ENCODE results near the gene PLAAT5.
A peak's percentile ranks its signal among the peaks of the same experiment; 100 is the strongest.
"Not testable (repeated sequence)": the region's sequence is repeated elsewhere in the genome, so short reads cannot be mapped to it uniquely, and the experiment has no call there.

Gene PLAAT5, protein sequence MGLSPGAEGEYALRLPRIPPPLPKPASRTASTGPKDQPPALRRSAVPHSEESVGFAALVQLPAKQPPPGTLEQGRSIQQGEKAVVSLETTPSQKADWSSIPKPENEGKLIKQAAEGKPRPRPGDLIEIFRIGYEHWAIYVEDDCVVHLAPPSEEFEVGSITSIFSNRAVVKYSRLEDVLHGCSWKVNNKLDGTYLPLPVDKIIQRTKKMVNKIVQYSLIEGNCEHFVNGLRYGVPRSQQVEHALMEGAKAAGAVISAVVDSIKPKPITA

DNA sequence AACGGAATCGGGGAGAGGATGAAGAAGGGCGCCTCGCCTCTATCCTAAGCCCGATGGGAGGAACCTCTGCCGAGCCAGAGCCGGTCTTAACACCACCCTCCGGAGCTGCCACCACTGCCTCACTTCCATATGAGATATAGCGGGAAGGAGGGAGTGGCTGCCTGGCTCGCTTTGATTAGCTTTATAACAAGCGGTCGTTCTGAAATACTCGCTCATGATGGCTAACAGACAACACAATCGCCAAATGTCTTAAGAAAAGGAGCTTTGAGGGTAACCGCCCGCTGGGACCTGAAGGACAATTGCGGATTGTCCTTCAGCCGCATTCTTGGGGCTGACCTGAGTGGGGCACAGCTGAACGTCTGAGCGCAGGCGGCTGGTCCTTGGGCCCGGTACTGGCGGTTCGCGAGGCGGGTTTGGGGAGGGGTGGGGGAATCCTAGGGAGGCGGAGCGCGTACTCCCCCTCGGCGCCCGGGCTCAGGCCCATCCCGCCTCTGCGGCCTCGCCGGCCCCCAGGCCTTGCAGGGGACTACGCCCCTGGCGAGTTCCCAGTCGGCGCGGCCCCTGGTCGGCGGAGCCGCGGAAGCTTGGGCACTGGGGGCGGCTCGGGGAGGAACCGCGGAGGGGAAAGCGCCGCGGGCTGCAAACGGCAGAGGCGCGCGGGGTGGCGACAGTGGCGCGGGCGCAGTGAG is at the start of gene PLAAT5:
PLAAT5 (minus strand) TSS at position 617 of the 689 bp plus-strand sequence; CDS start at position 484, 133 bp downstream.
- no peak for DNase-seq

DNA sequence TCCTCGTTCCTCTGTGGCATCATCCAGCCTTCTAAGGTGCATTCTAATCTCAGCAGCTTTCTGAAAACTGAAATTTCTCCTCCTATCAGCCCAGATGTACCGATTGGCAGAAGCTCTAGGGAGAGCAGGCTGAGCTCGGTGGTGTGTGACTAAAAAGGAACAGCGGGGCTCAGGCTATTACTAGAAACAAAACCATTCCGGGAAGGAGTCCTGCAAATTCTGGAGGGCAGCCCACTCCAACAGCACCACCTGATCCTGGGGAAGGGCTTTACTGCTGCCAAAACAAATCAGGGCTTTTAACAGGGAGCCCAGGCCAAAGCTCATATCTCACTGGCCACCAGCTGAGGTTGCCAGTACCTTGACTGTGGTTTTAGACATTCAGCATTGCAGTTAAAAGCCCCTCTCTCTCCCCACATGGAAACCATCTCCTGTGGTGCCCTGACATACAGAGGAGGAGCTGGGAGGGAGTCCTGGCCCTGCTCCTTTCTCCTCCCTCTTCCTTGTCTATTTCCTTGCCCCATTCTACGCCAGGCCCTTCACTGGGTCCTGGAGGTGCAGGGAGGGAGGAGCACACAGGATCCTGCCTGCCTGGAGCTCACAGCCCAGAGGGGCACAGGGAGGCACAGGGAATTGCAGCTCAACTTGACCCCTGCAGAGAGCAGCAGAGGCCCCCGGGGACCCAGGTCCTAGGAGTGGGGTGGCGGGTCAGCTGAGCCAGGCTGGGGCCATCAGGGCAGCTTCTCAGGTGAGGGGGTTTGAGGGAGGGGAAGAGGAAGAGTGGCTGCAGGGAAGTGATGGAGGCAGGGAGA is 46.5 kb upstream of the PLAAT5 start:
- peak; percentile 69 for DNase-seq

DNA sequence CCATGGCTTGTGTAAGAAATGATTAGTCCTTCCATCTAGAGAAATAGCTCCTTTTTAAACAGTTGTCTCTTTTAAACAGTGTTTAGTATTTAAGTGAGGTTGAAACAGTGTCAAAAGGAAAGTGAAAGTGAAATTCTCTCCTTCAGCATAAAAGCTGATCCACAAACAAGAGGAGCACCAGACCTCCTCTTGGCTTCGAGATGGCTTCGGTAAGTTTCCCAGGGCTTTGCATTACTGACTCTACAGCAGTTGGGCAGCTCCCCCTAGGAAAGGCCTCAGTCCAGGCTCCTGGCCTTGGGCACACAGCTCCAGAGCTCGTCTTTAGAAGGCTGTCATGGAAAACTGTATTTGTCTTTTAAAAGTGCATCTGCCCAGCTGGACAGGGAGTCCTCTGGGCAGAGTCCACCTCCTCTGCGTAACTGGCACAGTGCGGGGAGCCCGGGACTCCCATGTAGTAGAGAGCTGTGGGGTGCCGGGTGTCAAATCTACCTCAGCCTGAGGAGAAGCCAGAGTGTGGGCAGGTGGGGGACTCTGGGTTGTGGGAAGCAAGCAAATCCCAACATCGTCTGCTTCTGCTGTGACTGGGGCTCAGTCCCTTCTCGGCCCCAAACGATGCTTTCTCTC is 45.8 kb upstream of the PLAAT5 start, which contains the start of gene PLAAT4:
PLAAT4 (plus strand) TSS at position 140 of the 624 bp plus-strand sequence; CDS start at position 201, 61 bp downstream.
- DNase-seq, result peak; percentile 43

DNA sequence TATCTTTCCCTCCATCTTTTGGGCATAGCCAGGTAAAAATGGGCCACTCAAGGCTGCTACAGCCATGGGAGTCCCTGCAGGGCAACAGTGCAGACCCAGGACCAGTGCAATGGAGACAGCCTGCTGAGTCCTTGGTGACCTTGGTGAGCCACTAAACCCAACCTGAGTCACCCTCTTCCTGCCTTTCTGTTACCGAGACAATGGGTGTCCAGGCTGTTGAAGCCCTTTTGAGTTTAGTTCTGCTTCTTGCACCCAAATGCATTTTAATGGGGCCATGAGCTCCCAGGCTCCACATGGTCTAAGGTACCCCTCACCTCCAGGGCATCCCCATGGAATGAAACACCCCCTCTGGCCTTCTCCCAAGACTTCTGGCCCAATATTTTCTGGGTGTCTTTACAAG is 44.8 kb upstream of the PLAAT5 start:
- DNase-seq, result no peak

DNA sequence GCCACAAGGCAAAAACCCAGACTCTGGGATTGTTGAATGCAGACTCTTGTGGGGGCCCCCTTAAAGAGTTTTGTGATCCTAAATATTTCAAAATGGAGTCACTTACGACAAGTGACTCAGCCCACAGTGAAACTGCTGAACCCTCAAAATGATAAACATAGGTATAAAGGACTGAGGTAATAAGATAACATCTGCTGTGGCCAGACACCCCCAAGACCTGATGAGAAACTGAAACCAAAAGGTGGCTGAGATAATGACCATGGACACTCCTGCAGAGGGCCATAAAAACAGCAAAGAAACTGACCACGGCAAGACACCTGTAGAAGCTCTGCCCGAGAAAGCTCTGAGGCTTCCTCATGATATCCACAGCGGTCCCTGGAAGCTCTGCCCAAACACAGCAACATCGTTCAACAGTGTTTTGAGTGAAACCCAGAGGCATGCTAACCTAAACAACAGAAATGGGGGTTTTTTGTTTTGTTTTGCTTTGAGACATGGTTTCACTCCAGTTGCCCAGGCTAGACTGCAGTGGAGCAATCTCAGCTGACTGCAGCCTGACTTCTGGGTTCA is 44.0 kb upstream of the PLAAT5 start:
- no peak for DNase-seq

DNA sequence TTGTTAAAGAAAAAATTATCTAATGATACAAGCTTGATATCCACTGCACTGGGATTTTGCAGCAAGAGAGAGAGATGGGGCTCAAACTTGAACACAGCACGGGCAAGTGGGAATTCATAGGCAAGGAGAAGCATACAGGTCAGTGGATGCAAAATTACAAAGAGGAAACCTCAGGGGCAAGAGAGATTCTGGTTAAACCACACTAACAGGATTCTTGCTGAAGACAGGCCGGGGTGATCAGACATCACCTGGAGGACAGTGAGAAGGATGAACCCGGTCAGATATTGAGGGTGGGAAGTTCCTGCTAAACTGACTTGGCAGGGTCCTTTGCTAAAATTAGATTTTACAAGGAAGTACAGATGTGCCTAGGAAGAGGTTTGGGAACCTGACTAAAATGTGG is 43.1 kb upstream of the PLAAT5 start:
- DNase-seq, result no peak

DNA sequence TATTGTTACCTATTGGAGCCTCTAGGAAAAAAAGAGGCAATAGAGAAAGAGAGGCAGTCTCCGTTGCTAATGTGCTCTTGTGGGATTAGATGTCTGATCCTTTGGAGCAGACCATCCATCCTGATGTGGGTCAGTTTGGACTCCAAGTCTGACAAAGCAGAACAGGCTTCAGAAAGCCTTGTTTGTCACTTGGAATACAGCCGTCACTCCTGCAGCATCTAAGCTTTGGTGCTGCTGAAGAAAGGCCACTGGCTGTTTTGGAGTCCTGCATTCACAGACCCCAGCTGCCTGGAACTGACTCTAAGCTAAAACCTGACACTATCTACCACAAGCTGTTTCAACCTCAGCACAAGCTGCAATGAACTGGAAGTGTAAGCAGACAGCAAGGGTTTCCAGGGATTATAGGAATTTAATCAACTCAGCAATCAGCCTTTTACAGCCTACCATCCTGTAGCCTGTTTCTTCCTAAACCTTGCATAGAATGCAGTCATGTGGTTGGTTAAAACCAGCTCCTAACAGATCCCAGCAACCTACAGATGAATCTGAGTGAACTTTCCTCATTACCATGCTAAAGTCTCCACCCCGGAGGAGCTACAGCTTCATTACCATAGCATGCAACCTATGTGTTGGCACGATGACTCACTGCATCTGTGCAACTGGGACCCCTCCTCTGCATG is 42.0 kb upstream of the PLAAT5 start:
- DNase-seq, result no peak

DNA sequence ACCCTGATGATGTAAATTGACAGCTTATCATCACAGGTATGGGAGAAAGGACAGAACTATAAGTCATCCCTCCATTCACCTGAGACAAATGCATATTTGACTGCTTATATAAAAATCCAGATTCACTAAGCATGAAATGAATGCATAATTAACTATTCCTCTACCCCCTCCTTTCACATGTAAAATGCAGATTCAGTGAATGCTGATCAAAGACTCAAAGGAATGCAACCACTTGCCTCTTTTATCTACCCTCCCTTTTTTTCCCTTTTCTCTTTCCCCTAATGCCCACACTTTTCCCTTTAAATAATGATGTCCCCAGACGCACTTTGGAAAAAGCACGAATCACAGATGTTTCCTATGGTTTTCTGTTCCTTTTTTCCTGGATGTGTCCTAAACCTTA is 41.1 kb upstream of the PLAAT5 start:
- DNase-seq, result no peak

DNA sequence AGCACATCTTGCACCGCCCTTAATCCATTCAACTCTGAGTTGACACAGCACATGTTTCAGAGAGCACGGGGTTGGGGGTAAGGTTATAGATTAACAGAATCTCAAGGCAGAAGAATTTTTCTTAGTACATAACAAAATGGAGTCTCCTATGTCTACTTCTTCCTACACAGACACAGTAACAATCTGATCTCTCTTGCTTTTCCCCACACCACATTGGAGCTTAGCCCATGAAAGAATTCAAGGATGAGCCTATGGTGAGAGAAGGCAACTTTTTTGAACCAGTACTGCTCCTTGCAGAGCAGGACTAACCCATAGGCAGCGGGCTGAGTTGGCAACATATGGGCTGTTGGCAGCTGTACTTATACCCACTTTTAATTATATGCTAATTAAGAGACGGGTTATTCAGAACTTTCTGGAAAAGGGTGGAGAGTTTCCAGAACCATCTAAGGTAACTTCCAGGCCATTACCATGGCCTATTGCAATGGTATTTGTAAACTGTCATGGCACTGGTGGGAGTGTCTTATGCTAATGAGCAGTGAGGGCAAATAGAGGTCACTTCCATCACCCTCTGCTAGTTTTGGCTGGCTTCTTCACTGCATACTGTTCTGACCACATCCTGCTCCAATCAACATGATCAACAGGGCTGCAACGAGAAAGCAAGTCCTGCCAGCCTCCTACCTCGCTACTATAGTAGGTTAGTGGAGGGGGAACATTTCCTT is 40.3 kb upstream of the PLAAT5 start:
- peak; percentile 79 for DNase-seq

DNA sequence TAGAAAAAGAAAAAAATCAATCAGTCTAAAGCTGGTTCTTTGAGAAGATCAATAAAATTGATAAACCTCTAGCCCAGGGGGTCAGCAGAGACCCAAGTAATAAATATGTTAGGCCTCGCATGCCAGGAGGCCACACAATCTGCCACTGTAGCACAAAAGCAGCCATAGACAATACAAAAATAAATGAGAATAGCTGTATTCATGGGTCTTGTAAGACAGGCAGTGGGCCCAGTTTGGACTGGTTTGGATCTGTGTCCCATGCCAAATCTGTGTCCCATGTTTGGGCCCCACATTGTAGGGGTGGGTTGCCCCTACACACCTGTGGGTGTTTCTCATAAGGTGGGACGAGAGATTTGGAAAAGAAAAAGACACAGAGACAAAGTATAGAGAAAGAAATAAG is 39.1 kb upstream of the PLAAT5 start:
- no peak for DNase-seq

DNA sequence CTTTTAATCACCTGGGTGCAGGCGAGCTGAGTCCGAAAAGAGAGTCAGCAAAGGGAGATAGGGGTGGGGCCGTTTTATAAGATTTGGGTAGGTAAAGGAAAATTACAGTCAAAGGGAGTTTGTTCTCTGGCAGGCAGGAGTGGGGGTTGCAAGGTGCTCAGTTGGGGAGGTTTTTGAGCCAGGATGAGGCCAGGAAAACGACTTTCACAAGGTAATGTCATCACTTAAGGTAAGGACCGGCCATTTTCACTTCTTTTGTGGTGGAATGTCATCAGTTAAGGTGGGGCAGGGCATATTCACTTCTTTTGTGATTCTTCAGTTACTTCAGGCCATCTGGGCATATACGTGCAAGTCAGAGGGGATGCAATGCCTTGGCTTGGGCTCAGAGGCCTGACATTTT is 38.4 kb upstream of the PLAAT5 start:
- not testable (repeated sequence) for DNase-seq

DNA sequence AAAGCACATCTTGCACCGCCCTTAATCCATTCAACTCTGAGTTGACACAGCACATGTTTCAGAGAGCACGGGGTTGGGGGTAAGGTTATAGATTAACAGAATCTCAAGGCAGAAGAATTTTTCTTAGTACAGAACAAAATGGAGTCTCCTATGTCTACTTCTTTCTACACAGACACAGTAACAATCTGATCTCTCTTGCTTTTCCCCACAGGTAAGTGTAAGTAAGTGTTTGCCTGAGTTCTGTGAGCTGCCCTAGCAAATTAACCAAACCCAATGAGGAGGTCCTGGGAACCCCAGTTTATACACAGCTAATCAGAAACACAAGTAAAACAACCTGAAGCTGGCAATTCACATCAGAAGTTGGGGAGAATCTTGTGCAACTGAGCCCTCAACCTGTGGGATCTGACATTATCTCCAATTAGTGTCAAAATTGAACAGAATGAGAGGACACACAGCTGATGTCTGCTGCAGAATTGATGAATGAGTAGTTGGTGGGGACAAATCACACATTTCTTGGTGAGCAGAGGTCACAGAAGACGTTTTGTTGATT is 37.8 kb upstream of the PLAAT5 start:
- DNase-seq, result not testable (repeated sequence)

DNA sequence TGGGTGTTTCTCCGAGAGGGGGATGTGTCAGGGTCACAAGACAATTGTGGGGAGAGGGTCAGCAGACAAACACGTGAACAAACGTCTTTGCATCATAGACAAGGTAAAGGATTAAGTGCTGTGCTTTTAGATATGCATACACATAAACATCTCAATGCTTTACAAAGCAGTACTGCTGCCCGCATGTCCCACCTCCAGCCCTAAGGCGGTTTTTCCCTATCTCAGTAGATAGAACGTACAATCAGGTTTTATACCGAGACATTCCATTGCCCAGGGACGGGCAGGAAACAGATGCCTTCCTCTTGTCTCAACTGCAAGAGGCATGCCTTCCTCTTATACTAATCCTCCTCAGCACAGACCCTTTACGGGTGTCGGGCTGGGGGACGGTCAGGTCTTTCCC is 37.2 kb upstream of the PLAAT5 start:
- DNase-seq, result not testable (repeated sequence)

DNA sequence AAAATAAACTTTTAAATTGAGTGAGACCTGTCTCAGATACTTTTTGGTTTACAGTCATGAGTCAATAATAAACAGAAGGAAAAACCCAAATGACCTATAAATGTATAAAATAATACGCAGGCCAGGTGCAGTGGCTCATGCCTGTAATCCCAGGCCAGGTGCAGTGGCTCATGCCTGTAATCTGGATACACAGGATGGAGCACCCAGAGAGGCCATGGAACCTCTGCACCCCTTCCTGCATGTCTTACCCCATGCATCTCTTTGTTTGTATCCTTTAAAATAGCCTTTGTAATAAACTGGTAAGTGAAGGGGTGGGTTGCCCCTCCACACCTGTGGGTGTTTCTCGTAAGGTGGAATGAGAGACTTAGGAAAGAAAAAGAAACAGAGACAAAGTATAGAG is 36.7 kb upstream of the PLAAT5 start:
- DNase-seq, result no peak

DNA sequence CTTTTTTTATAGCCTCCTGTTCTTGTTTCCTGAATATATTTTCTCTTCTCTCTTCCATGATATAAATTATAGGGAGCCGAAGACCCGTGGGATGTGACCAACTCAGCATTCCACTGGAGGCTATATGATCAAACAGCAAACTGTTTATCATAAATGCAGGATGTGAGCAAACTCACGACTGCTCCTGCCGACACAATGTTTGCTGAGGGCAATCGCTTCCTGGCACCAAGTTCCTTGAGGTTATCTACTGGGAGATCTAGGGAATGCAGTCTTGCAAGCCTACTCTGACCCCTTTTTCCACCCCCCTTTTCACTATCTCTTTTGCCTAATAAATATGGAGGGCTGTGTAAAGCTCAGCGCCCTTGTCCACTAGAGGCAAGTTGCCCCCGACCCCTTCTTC is 32.2 kb upstream of the PLAAT5 start:
- no peak for DNase-seq

DNA sequence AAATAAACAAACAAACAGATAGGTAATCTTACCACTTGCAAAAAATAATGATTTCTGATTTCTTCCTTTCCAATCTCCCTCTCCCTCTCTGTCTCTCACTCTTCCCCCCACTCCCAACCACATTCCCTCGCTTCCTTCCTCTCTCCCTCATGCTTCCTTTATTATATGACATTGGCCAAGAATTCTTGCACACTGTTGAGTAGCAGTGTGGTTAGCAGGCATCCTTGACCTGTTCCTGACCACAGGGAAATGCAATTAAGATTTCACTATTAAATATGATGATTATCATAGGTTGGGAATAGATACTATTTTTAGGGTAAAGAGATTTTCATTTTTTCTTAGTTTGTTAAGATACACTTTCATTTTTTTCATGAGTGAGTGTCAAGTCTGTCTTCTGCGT is 30.9 kb upstream of the PLAAT5 start:
- no peak for DNase-seq

DNA sequence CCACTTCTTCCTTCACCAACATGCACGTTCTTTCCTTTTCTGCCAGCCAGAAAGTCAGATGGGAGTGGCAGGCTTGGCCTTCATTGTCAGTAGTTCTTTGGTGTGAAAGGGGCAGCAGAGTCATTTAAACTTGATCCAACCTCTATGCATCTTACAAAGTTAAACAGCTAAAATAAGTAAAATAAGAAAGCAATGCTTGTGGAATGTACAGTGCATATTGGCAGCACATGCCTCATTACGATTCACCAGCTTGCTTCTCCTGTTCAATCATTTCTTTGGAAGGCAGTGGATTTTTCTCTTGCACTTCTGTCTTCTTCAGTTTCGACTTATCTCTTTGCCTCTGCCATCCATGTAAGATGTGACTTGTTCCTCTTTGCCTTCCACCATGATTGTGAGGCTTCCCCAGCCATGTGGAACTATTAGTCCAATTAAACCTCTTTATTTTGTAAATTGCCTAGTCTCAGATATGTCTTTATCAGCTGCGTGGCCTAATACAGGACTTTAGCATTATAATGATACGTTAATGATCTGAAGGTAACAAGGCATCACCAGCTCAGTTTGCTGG is 29.7 kb upstream of the PLAAT5 start:
- DNase-seq, result no peak

DNA sequence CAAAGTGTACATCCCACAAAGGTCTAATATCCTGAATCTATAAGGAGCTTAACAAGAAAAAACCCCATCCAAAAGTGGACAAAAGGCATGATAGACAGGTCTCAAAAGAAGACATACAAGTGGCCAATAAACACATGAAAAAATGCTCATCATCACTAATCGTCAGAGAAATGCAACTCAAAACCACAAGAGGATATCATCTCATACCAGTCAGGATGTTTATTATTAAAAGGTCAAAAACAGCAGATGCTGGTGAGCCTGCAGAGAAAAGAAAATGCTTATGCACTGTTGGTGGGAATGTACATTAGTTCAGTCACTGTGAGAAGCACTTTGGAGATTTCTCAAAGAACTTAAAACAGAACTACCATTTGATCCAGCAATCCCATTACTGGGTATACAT is 27.6 kb upstream of the PLAAT5 start:
- DNase-seq, result peak; percentile 33

DNA sequence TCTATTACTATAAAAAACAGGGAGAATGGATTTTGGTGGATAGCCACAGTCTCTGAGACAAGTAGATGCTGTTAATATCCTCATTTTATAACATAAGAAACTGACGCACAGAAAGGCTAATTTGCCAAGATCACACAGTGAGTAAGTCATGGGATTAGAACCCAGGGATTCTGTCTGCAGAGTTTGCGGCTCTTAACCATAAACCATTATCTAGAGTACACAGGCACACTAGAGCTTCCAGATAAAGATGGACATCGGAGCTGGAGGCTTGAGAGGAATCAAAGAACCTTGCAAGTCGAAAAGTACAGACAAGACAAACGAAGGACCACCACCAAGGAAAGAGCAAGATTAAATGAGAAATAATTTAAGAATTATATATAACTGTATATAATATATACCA is 26.2 kb upstream of the PLAAT5 start:
- DNase-seq, result no peak

DNA sequence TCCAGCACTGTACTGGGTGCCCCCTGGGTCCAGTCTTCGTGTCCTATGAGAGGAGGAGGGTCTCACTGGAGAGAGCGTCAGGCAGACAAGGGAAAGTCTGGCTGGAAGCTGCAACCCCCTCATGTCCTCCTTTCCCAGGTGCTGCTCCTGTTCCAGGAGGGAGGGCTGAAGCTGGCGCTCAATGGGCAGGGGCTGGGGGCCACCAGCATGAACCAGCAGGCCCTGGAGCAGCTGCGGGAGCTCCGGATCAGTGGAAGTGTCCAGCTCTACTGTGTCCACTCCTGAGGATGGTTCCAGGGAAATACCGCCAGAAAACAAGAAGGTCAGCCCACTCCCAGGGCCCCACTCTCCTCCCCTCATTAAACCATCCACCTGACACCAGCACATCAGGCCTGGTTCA is 25.1 kb upstream of the PLAAT5 start:
- no peak for DNase-seq

DNA sequence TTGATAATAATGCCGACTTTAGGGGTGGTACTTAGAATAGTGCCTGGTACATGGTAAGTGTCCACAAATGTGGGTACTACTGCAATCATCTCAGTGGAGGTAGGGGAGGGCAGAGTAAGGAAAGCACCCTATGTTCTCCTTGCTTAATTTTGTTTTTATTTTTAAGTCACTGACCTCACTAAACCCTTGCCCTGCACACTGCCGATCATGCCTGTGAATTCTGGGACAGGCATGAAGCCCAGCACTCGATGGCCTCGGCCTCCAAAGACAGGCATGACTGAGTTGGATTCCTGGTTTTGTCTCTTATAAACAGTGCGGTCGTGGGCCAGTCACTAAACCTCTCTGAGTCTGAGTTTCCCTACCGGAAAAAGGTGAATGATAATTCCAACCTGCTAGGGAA is 21.8 kb upstream of the PLAAT5 start:
- DNase-seq, result no peak
